Measurements from ENCODE around the gene NPLOC4. TPM values are rescaled to one million over a fixed set of nuclear protein-coding genes. Genes with fewer than 3 reads are reported as not detected.
A peak's percentile ranks its signal among the peaks of the same experiment; 100 is the strongest.

NPLOC4 gene
- total and polyA plus RNA-seq, 2 of the 13 experiments (the other 11 are each of a cell fraction or from before 2014, with no cell fraction given) = 57.0 to 97.0 TPM

- TF ChIP-seq ZNF772 (CRISPR knock-in tag; IDR thresholded peaks at IDR 0.05) = peak; percentile 81; the same call in 1 of the 2 replicates
- TF ChIP-seq ZNF232 (CRISPR knock-in tag; IDR thresholded peaks at IDR 0.05; ENCODE audit: borderline replicate concordance) = peak; percentile 42; the same call in 1 of the 2 replicates
- peak; percentile 85 for TF ChIP-seq NFAT5 (CRISPR knock-in tag; IDR thresholded peaks at IDR 0.05)
- TF ChIP-seq ZFP36L2 (CRISPR knock-in tag; IDR thresholded peaks at IDR 0.05) = no peak; the same call in 1 of the 2 replicates
- TF ChIP-seq FOXJ3 (CRISPR knock-in tag; IDR thresholded peaks at IDR 0.05; ENCODE audit: borderline replicate concordance) = peak; percentile 53; the same call in 1 of the 2 replicates
- no peak for TF ChIP-seq ZNF550 (CRISPR knock-in tag; IDR thresholded peaks at IDR 0.05; ENCODE audit: borderline replicate concordance)
- TF ChIP-seq ZNF275 (CRISPR knock-in tag; IDR thresholded peaks at IDR 0.05; ENCODE audit: borderline replicate concordance) = peak; percentile 63; the same call in 1 of the 2 replicates
- peak; percentile 88; the same call in 1 of the 2 replicates for TF ChIP-seq ZNF383 (CRISPR knock-in tag; IDR thresholded peaks at IDR 0.05; ENCODE audit: borderline replicate concordance)
- TF ChIP-seq ZNF710 (CRISPR knock-in tag; IDR thresholded peaks at IDR 0.05; ENCODE audit: borderline replicate concordance) = peak; percentile 15; the same call in 1 of the 2 replicates
- peak; percentile 73; the same call in 1 of the 2 replicates for TF ChIP-seq HOXA5 (CRISPR knock-in tag; IDR thresholded peaks at IDR 0.05)
- 0 out of 2 replicates have a peak, but pooled peaks have one; percentile 61 for TF ChIP-seq ZNF549 (CRISPR knock-in tag; IDR thresholded peaks at IDR 0.05)
- 0 out of 2 replicates have a peak, but pooled peaks have one; percentile 37 for TF ChIP-seq NR0B2 (CRISPR knock-in tag; IDR thresholded peaks at IDR 0.05)
- TF ChIP-seq ZSCAN20 (CRISPR knock-in tag; IDR thresholded peaks at IDR 0.05; ENCODE audit: borderline replicate concordance) = peak; percentile 86; the same call in 1 of the 2 replicates
- TF ChIP-seq ZNF513 (CRISPR knock-in tag; conservative IDR thresholded peaks at IDR 0.05) = no peak
- TF ChIP-seq CCDC6 (CRISPR knock-in tag; IDR thresholded peaks at IDR 0.05) = peak; percentile 6; the same call in 1 of the 2 replicates
- no peak for TF ChIP-seq ZNF749 (CRISPR knock-in tag; IDR thresholded peaks at IDR 0.05; ENCODE audit: borderline replicate concordance)
These were observed 46.9 kb upstream of the NPLOC4 start, which contains the start of the genes ARL16 and HGS (continued) for GRCh38 chr17:81683584-81684441.

Data from HepG2 (cell line).